ENCODE data around the gene ZNF580. TPM values are rescaled to one million over a fixed set of nuclear protein-coding genes. Genes with fewer than 3 reads are reported as not detected.
A peak's percentile ranks its signal among the peaks of the same experiment; 100 is the strongest.

ZNF580 gene
- total and polyA plus RNA-seq, 9 of the 15 experiments (the other 6 are each of a cell fraction or from before 2014, with no cell fraction given) = 2.3 to 47.4 (median 6.0) TPM

- TF ChIP-seq ZNF174 (CRISPR knock-in tag; IDR thresholded peaks at IDR 0.05) = no peak
- no peak for TF ChIP-seq HDAC8 (tag; IDR thresholded peaks at IDR 0.05)
- TF ChIP-seq BCLAF1 (IDR thresholded peaks at IDR 0.05; ENCODE audit: borderline replicate concordance in 1 of 2, control insufficient read depth in 1 of 2, low read depth in 2 of 2, low read length in 1 of 2) = no peak; a peak in 1 of 4 replicates
- peak; percentile 44 for TF ChIP-seq ARID1B (IDR thresholded peaks at IDR 0.05)
- TF ChIP-seq OTX1 (CRISPR knock-in tag; IDR thresholded peaks at IDR 0.05) = peak; percentile 72
- TF ChIP-seq ZBTB2 (IDR thresholded peaks at IDR 0.05) = no peak
- no peak for TF ChIP-seq TSHZ1 (CRISPR knock-in tag; IDR thresholded peaks at IDR 0.05)
- TF ChIP-seq ZFP30 (CRISPR knock-in tag; IDR thresholded peaks at IDR 0.05; ENCODE audit: borderline replicate concordance) = no peak
- TF ChIP-seq ELF1 (tag; IDR thresholded peaks at IDR 0.05) = no peak
- TF ChIP-seq ARHGAP35 (IDR thresholded peaks at IDR 0.05; ENCODE audit: partially characterized antibody) = no peak
- no peak for TF ChIP-seq ZC3H8 (IDR thresholded peaks at IDR 0.05)
- TF ChIP-seq AFF1 (IDR thresholded peaks at IDR 0.05; ENCODE audit: low read depth in 1 of 2, partially characterized antibody in 2 of 2) = no peak
- no peak for TF ChIP-seq THRAP3 (IDR thresholded peaks at IDR 0.05; ENCODE audit: borderline replicate concordance)
- TF ChIP-seq CREB1 (IDR thresholded peaks at IDR 0.05) = no peak
- TF ChIP-seq CREB1 (CRISPR knock-in tag; IDR thresholded peaks at IDR 0.05) = no peak
Measured at GRCh38 chr19:55598719-55599467, 41.9 kb upstream of the ZNF580 start (continued).
